HepG2 (cell line): Measurements from ENCODE around the gene DDX23. TPM values are rescaled to one million over a fixed set of nuclear protein-coding genes. Genes with fewer than 3 reads are reported as not detected.

Source experiments
- IKZF4 ChIP-seq: sonication (generic); formaldehyde crosslinking; IDR thresholded peaks from 2 replicates; pipeline ENCODE4 v1.5.1; 2020; ENCODE audit warnings: borderline replicate concordance, mild to moderate bottlenecking, low read depth, missing genetic modification reagents; ENCODE audit errors: not compliant biosample characterization
- PCBP2 ChIP-seq: fragments of 200-400 bp; formaldehyde crosslinking; optimal IDR thresholded peaks from 2 replicates; pipeline ENCODE3; 2018; ENCODE audit warnings: low read length, low read depth; ENCODE audit not compliant: poor library complexity, severe bottlenecking
- SALL1 ChIP-seq: sonication (generic); formaldehyde crosslinking; IDR thresholded peaks from 2 replicates; pipeline ENCODE4 v1.8.0; 2022; ENCODE audit warnings: mild to moderate bottlenecking, missing genetic modification reagents
- SOX6 ChIP-seq, 2 experiments: fragments of 450-650 bp in 1 of 2; sonication (generic) in 1 of 2; formaldehyde crosslinking in 1 of 2; IDR thresholded peaks; 2 replicates each; pipeline versions ENCODE4 v1.4.0 to v1.6.1; 2017 to 2020; ENCODE audit warnings: antibody characterized with exemption in 1 of 2, mild to moderate bottlenecking in 1 of 2, missing genetic modification reagents in 1 of 2
- ZNF484 ChIP-seq: sonication (generic); formaldehyde crosslinking; IDR thresholded peaks from 2 replicates; pipeline ENCODE4 v1.5.1; 2020; ENCODE audit warnings: mild to moderate bottlenecking, low read depth, missing genetic modification reagents, borderline replicate concordance
- ZNF674 ChIP-seq: sonication (generic); formaldehyde crosslinking; IDR thresholded peaks from 2 replicates; pipeline ENCODE4 v1.5.0; 2020; ENCODE audit warnings: low read depth, mild to moderate bottlenecking, missing genetic modification reagents
- polyA plus RNA-seq, 8 experiments: library from polyadenylated mRNA; depleted of rRNA in 3 of 8; stranded (reverse) in 7 of 8; unstranded in 1 of 8; fragments of >200 nt; fragmentation: Illumina TruSeq in 4 of 8; extraction: Trizol in 4 of 8; gene quantifications; 2 replicates each; pipeline versions ENCODE4 v1.2.1 to v1.2.3, GENCODE V29; 2011 to 2016; ENCODE audit warnings: low read depth in 4 of 8, missing spikeins in 1 of 8, mixed read lengths in 1 of 8; ENCODE audit not compliant: insufficient read depth in 1 of 8
- total RNA-seq, 5 experiments: library from RNA; depleted of rRNA; stranded (reverse); fragments of >200 nt; fragmentation: Illumina TruSeq; extraction: Trizol; gene quantifications; 2 replicates each; pipeline ENCODE4 v1.2.3, GENCODE V29; 2016; ENCODE audit warnings: low read depth in 1 of 5
- TF ChIP-seq, protein P1 (sequence below): IDR thresholded peaks from 2 replicates; pipeline ENCODE4 v1.6.1; 2018; ENCODE audit warnings: missing genetic modification reagents, mild to moderate bottlenecking, missing compliant biosample characterization
- TF ChIP-seq, protein P2 (sequence below): IDR thresholded peaks from 2 replicates; pipeline ENCODE4 v1.6.1; 2012; ENCODE audit warnings: inconsistent platforms
- TF ChIP-seq, protein P3 (sequence below): sonication (generic); formaldehyde crosslinking; IDR thresholded peaks from 2 replicates; pipeline ENCODE4 v1.4.0; 2020; ENCODE audit warnings: missing genetic modification reagents, low read depth, mild to moderate bottlenecking, borderline replicate concordance

DDX23 gene
- total and polyA plus RNA-seq, 2 of the 13 experiments (the other 11 are each of a cell fraction or from before 2014, with no cell fraction given) = 35.7 to 90.0 TPM

DNA sequence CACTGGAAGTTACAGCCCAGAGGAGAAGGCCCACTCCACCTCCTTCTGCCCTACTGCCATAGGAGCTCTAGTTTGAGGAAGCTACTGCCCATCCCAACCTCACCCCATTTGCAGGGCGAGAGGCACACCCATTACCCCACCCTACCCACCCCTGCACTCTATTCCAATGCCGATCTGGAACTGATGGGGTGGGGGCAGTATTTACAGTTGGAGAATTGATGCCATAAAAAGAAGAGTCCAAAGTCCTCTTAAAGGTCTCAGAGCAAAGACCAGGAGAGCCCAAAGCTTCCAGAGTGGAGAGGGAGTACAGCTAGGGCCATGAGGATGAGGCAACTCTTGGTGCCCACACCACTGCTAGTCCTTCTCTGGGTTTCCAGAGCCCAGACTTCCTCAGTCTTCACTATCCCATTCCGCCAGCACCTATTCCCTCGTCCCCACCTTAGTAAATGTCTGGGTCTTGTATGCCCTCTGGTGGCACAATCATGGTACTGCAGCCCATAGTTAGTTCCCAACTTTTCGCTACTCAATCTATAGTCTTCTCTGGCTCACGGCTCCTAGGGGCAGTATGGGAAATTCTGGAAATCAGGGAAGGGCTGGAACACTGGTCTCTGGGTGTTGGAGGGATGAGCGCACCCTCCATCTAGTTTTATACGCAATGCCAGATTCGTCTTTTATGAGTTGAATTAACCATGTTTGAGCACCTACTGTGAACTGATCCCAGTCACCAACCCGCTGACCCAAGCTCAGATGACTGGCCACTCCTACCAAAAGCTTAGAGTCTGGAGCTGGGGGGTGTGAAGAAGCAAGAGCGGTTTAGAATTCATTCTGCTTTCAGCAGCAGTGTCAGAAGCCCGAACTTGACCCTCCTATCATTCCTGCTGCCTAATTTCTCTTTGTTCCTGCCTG lies 56.2 kb downstream of the DDX23 start (continued):
- no peak for TF ChIP-seq SOX6 (IDR thresholded peaks at IDR 0.05)
- peak; percentile 19; the same call in 1 of the 2 replicates for TF ChIP-seq SOX6 (CRISPR knock-in tag; IDR thresholded peaks at IDR 0.05)
- TF ChIP-seq, protein P1, sequence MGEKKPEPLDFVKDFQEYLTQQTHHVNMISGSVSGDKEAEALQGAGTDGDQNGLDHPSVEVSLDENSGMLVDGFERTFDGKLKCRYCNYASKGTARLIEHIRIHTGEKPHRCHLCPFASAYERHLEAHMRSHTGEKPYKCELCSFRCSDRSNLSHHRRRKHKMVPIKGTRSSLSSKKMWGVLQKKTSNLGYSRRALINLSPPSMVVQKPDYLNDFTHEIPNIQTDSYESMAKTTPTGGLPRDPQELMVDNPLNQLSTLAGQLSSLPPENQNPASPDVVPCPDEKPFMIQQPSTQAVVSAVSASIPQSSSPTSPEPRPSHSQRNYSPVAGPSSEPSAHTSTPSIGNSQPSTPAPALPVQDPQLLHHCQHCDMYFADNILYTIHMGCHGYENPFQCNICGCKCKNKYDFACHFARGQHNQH = 0 out of 2 replicates have a peak, but pooled peaks have one; percentile 17
- TF ChIP-seq IKZF4 (CRISPR knock-in tag) = no peak
- no peak for TF ChIP-seq ZNF484 (CRISPR knock-in tag)
- TF ChIP-seq, protein P2, sequence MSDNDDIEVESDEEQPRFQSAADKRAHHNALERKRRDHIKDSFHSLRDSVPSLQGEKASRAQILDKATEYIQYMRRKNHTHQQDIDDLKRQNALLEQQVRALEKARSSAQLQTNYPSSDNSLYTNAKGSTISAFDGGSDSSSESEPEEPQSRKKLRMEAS = peak; percentile 16; the same call in 1 of the 2 replicates
- no peak for TF ChIP-seq ZNF674 (CRISPR knock-in tag)
- TF ChIP-seq, protein P3, sequence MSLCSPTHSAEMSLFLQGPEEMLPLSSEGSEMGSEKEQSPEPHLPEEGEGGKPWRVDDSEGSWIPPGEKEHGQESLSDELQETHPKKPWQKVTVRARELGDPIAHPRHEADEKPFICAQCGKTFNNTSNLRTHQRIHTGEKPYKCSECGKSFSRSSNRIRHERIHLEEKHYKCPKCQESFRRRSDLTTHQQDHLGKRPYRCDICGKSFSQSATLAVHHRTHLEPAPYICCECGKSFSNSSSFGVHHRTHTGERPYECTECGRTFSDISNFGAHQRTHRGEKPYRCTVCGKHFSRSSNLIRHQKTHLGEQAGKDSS (CRISPR knock-in tag) = peak; percentile 64; the same call in 1 of the 2 replicates
- TF ChIP-seq PCBP2 = no peak
- peak; percentile 40; the same call in 1 of the 2 replicates for TF ChIP-seq SALL1 (CRISPR knock-in tag)
- TF ChIP-seq, all 625 proteins: peak for 35
